Fibroblast of the aortic adventitia (primary cell): ENCODE data around the gene RAB12. TPM values are rescaled to one million over a fixed set of nuclear protein-coding genes. Genes with fewer than 3 reads are reported as not detected.
A peak's percentile ranks its signal among the peaks of the same experiment; 100 is the strongest.

ENCODE experiments used
- DNase-seq: peaks from one replicate; pipeline ENCODE4 v3.0.0-alpha.2; 2010; ENCODE audit warnings: low read depth
- H3K4me3 ChIP-seq: 2 replicates; pipeline ENCODE4 v1.5.1; 2011; ENCODE audit warnings: low read depth, mild to moderate bottlenecking, control low read depth, low read length, moderate library complexity
- CTCF ChIP-seq: IDR thresholded peaks from 2 replicates; pipeline ENCODE4 v1.5.1; 2011; ENCODE audit warnings: mild to moderate bottlenecking, low read length, control low read depth, inconsistent platforms; ENCODE audit not compliant: insufficient read depth
- total RNA-seq: library from RNA; depleted of rRNA; stranded (reverse); fragments of >200 nt; gene quantifications from 2 replicates; pipeline ENCODE4 v1.2.3, GENCODE V29; 2012; ENCODE audit warnings: low replicate concordance

RAB12 gene
- total RNA-seq, 1 donor, result 64.9 TPM

- no peak for TF ChIP-seq CTCF
- no peak for DNase-seq
- no peak overlapping the region for H3K4me3 ChIP-seq
Observed at GRCh38 chr18:8603663-8604520, 5.3 kb upstream of the RAB12 start.

GRCh38 chr18:8605974-8606373 lies 3.3 kb upstream of the RAB12 start:
- DNase-seq, result no peak
- H3K4me3 ChIP-seq, result no peak overlapping the region
- no peak for TF ChIP-seq CTCF

DNA sequence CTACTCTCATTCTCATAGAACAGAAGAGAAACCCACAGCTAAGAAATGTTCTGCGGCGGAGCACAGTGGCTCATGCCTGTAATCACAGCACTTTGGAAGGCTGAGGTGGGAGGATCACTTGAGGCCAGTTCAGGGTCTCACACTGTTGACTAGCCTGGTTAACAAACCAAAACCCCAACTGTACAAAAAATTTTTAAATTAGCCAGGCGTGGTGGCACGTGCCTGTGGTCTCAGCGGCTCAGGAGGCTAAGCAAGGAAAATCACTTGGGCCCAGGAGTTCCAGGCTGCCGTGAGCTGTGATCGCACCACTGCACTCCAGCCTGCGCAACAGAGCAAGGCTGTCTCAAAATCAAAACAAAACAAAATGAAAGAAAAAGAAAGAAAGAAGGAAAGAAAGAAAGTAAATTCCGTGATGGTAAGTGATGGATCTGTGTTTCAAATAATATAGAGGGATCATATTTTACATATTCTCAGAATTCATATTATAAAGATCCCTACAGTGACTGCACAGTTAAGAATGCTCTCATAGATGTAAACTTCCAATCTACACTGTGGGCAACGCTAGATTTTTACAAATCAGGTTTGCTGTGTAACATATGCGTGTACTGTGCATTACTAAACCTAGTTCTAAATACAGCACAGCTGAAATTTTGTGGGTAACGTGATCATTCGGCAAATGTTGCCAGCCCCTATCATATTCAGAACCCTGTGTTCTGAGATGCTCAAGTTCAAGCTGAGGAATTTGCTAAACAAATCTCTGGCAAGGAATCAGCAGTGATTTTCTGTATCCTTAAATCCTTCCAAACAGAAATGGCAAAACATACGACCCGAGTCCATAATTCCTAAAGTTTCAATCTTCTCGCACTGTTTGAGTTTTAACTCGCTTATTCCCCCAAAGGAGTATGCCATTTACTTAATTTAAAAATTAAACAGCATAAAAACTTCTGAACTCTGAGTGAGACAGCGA lies 1.2 kb upstream of the RAB12 start:
- DNase-seq, result peak; percentile 49

DNA sequence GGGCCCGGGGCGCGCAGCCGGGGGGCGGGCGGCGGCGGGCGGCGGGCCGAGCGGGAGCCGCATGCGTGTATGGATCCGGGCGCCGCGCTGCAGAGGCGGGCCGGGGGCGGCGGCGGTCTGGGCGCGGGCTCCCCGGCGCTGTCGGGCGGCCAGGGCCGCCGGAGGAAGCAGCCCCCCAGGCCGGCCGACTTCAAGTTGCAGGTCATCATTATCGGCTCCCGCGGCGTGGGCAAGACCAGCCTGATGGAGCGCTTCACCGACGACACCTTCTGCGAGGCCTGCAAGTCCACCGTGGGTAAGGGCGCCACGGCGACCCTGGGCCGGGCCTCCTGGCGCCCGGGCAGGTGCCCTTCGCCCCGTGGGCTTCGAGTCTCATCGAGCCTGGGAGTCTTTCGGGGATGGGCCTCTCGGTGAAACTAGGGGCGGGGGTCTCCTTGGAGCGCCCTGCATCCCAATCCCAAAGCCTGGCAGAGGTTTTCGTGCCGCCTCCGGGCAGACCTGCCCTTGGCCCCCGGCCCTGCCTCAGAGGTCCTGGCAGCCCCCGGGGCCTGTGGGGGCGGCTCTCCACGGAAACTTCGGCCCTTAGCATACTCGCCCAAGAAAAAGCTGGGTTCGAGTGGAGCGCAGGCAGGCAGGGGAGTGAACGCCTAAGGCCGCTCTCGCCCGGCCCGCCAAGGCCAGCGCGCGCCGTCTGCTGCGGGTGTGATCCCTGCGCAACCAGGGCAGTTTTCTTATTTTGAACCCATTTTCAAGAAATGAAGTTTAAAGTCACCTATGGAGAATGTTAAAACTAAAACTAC lies 622 bp downstream of the RAB12 start:
- peak overlapping the region; percentile 85 for H3K4me3 ChIP-seq
- TF ChIP-seq CTCF, result no peak
- no peak for DNase-seq

More for the DNA sequence above, 1.2 kb upstream of the RAB12 start:
- peak overlapping the region; percentile 43 for H3K4me3 ChIP-seq
- no peak for TF ChIP-seq CTCF

DNA sequence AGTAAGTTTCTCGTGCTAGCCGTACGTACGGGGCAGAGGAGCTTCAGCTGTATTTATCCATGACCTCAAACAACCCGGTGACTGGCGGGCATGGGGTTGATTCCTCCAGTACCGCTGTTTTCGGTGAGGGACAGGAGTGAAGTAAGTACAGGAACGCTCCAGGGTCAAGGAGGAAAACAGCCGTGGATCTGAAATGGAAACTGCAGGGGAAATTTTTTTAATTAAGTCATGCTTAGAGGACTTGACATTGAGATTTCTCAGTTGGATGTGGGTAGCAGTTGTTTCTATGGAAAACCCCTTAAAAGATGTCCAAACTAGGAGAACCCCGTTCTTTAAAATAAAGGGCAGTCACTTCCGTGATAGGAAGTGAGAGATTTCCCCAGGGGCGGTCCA lies 1.2 kb downstream of the RAB12 start:
- H3K4me3 ChIP-seq, result peak overlapping the region; percentile 85
- peak; percentile 22 for DNase-seq
- TF ChIP-seq CTCF, result no peak

DNA sequence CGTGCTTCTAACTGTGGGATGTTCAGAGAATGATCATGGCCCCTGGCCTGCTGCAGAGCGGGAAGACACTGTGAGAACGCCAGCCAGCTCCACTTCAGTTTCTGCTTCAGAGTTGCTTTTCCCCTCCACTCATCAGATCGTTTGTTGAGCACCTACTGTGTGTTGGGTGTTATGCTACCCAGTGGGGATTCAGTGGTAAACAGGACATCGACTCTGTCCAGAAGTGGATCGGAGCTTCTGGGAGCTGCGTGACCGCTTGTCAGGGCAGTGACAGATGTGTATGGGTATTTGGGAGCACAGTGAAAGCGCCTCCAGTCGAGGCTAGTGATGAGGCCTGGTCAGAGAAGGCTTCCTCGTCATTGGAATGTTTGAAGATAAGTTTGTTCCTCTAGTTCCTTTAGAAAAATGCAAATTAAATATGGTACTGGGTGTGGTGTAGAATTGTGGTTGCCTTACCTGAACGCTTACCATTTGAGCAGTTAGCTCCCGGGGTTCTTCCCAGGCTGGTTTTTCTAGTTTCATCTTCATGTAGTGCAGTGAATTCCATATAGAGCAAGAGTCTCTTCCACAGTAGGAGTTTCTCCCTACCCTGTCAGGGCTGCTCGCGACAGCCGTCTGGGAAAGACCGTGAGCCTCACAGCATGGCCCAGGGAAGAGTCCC lies 2.8 kb downstream of the RAB12 start:
- no peak for DNase-seq
- H3K4me3 ChIP-seq, result no peak overlapping the region
- TF ChIP-seq CTCF, result no peak
